Right atrium auricular region (tissue), 2 donors: Measurements from ENCODE around the gene KRI1. TPM values are rescaled to one million over a fixed set of nuclear protein-coding genes. Genes with fewer than 3 reads are reported as not detected.
"Not testable (repeated sequence)": the region's sequence is repeated elsewhere in the genome, so short reads cannot be mapped to it uniquely, and the experiment has no call there.

Experiments
- DNase-seq: peaks from one replicate; pipeline ENCODE4 v3.0.0-alpha.2; 2019; ENCODE audit warnings: low spot score
- H3K27ac ChIP-seq, 2 donors: fragments of 200-600 bp; sonication (generic); 1 replicate in 1 of 2; 2 replicates in 1 of 2; pipeline ENCODE4 v1.5.1; 2016 to 2019
- H3K27me3 ChIP-seq, 2 donors: fragments of 200-600 bp; sonication (generic); one replicate each; pipeline versions ENCODE4 v1.5.1 to v1.6.0; 2017 to 2019
- H3K36me3 ChIP-seq: fragments of 200-600 bp; sonication (generic); one replicate; pipeline ENCODE4 v1.5.1; 2016
- H3K4me1 ChIP-seq, 2 donors: fragments of 200-600 bp; sonication (generic); one replicate each; pipeline versions ENCODE4 v1.5.1 to v1.6.0; 2017 to 2019
- H3K4me3 ChIP-seq, 2 donors: fragments of 200-600 bp; sonication (generic); 1 replicate in 1 of 2; 2 replicates in 1 of 2; pipeline ENCODE4 v1.5.1; 2017 to 2019; ENCODE audit warnings: mild to moderate bottlenecking in 1 of 2, moderate library complexity in 1 of 2
- H3K9me3 ChIP-seq, 2 donors: fragments of 200-600 bp; sonication (generic); one replicate each; pipeline ENCODE4 v1.5.1; 2019
- total RNA-seq, 2 donors: library from RNA; depleted of rRNA; stranded (reverse); fragments of >200 nt; gene quantifications; one replicate each; pipeline ENCODE4 v1.1.0, GENCODE V29; 2016
- TF ChIP-seq, protein P1 (sequence below), 2 donors: fragments of 200-600 bp; sonication (generic); IDR thresholded peaks; one replicate each; pipeline ENCODE4 v1.5.1; 2019; ENCODE audit warnings: antibody characterized with exemption in 2 of 2

The KRI1 gene
- total RNA-seq, 2 donors from 2014 or later: 9.6 to 10.3 TPM

DNA sequence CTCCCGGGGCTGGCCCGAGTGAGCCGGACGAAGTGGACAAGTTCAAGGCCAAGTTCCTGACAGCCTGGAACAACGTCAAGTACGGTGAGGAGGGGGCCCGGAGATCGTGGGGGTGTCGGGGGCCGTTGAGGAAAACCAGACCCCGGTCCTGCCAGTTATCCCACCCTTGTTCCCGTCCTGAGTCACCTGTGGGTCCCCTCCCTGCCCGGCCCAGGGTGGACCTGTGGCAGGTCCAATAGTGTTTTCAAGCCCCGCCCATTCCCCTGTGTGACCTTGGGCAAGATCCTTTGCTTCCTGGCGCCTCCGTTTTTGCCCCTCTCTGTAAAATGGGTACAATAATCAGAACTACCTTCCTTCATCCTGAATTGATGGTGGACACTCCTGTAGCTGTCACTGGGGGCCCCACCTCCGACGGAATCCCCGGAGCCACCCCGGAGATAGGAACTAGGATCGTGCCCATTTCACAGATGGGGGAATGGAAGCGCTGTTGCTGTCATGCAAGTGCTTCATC lies 21.5 kb downstream of the KRI1 start:
- peaks cover 0 to 25% of the 10 kb centered on the region in 2 donors for H3K4me1 ChIP-seq
- DNase-seq: no peak
- no peaks in the 10 kb centered on the region for H3K9me3 ChIP-seq
- H3K27ac ChIP-seq: peak overlapping the region; percentile 88 to 94
- peaks cover 16% of the 10 kb centered on the region for H3K36me3 ChIP-seq
- H3K4me3 ChIP-seq: peak overlapping the region; percentile 82 to 100
- no peaks in the 10 kb centered on the region for H3K27me3 ChIP-seq
- TF ChIP-seq, protein P1, sequence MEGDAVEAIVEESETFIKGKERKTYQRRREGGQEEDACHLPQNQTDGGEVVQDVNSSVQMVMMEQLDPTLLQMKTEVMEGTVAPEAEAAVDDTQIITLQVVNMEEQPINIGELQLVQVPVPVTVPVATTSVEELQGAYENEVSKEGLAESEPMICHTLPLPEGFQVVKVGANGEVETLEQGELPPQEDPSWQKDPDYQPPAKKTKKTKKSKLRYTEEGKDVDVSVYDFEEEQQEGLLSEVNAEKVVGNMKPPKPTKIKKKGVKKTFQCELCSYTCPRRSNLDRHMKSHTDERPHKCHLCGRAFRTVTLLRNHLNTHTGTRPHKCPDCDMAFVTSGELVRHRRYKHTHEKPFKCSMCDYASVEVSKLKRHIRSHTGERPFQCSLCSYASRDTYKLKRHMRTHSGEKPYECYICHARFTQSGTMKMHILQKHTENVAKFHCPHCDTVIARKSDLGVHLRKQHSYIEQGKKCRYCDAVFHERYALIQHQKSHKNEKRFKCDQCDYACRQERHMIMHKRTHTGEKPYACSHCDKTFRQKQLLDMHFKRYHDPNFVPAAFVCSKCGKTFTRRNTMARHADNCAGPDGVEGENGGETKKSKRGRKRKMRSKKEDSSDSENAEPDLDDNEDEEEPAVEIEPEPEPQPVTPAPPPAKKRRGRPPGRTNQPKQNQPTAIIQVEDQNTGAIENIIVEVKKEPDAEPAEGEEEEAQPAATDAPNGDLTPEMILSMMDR (IDR thresholded peaks at IDR 0.05): no peak

DNA sequence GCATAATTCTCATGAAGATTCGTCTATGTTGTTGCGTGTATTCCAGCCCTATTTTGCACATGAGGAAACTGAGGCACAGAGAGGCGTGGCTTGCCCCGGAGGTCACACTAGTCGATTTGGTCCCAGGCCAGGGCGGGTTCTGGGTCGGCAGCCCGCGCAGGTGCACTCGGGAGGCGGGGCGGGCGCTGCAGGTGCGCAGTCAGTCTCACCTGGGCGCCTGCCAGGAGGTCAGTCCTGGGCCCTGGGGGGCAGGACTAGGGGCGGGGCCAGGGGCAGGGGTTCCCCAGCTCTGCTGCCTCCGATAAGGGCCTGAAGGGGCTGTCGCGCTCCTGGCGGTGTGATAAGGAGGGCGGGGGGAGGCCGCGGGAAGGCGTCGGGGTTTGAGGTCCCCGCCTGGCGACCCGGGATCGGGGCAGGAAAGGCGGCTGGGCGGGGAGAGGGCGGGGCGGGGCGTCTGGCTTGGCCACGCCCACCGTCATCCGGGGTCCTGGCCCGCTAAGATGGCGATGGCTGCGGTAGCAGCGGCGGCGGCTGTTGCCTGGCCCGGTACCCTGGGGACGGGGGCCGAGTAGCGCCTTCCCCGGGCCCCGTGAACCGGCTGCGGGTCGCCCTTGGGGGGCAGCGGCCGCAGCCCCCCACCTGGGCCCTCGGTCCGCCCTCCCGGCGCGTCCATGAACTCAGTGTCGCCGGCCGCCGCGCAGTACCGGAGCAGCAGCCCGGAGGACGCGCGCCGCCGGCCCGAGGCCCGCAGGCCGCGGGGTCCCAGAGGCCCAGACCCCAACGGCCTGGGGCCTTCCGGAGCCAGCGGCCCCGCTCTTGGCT lies 22.2 kb downstream of the KRI1 start, which contains the start of gene ATG4D:
Gene ATG4D, plus strand, starts transcription at position 485 of the 822 bp plus-strand sequence. Its CDS starts 187 bp downstream, at position 672.
- H3K4me3 ChIP-seq: peak within 1 kb of the TSS; percentile 82 to 100
- peaks cover 0 to 25% of the 10 kb centered on the region in 2 donors for H3K4me1 ChIP-seq
- no peak for DNase-seq
- peaks cover 11% of the 10 kb centered on the region for H3K36me3 ChIP-seq
- no peaks in the 10 kb centered on the region for H3K9me3 ChIP-seq
- no peaks in the 10 kb centered on the region for H3K27me3 ChIP-seq
- H3K27ac ChIP-seq: peak within 1 kb of the TSS; percentile 88 to 94
- TF ChIP-seq, protein P1 (IDR thresholded peaks at IDR 0.05): peak in 1 of 2 donors; percentile 17

DNA sequence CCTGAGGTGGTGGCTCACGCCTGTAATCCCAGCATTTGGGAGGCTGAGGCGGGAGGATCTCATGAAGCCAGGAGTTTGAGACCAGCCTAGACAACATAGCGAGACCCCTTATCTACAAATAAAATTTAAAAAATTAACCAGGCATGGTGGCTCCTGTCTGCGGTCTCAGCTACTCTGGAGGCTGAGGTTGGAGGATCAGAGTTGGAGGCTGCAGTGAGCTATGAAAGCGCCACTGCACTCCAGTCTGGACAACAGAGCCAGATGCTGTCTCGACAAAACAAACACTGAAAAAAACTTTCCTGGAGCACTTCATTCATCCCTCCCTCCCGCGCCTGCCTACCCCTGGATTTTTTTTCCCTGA lies 22.8 kb downstream of the KRI1 start:
- no peak for DNase-seq
- H3K4me1 ChIP-seq: peaks cover 0 to 25% of the 10 kb centered on the region in 2 donors
- no peaks in the 10 kb centered on the region for H3K9me3 ChIP-seq
- peak overlapping the region in 1 of 2 donors; percentile 94 for H3K27ac ChIP-seq
- TF ChIP-seq, protein P1 (IDR thresholded peaks at IDR 0.05): no peak
- H3K27me3 ChIP-seq: no peaks in the 10 kb centered on the region
- peaks cover 11% of the 10 kb centered on the region for H3K36me3 ChIP-seq
- peak overlapping the region in 1 of 2 donors; percentile 100 for H3K4me3 ChIP-seq

DNA sequence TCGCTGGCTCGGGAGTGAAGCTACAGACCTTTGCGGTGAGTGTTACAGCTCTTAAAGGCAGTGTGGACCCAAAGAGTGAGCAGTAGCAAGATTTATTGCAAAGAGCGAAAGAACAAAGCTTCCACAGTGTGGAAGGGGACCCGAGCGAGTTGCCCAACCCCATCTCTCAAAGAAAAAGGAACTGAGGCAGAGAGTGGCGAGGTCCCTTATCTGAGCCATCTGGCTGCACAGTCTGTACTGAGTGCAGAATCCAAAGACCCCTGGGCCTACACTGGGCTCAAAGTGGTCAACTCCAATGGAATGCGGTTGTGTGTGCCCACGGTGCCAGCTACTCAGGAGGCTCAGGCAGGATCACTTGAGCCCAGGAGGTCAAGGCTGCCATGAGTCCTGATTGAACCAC lies 26.8 kb downstream of the KRI1 start:
- not testable (repeated sequence) for DNase-seq, H3K4me3 ChIP-seq, H3K9me3 ChIP-seq, H3K4me1 ChIP-seq, H3K27me3 ChIP-seq, H3K36me3 ChIP-seq, H3K27ac ChIP-seq

DNA sequence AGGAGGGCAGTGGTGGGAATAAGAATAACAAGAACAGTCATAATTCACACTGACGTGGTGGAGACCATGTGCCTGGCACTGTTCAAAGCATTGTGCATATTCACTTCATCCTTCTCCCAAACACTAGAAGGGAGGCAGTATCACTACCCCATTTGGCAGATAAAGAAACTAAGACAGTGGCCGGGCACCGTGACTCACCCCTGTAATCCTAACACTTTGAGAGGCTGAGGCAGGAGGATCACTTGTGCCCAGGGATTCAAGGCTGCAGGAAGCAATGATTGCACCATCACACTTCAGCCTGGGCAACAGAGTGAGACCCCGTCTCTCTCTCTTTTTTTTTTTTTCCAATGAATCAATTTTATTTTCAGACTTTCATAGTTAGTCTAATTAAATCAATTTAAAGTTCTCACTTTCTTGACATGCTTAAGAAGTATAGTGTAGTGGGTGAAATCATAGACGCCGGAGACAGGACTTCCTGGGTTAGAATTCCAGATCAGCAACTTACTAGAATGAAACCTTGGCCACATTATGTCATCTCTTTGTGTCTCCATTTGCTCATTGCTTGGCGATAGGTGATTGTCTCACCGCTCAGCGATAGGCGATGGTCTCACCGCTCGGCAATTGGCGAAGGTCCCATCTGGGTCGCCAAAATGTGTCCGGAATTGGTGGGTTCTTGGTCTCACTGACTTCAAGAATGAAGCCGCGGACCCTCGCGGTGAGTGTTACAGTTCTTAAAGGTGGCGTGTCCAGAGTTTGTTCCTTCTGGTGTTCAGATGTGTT lies 27.4 kb downstream of the KRI1 start:
- no peak for DNase-seq
- no peak overlapping the region for H3K4me3 ChIP-seq
- TF ChIP-seq, protein P1 (IDR thresholded peaks at IDR 0.05): no peak

DNA sequence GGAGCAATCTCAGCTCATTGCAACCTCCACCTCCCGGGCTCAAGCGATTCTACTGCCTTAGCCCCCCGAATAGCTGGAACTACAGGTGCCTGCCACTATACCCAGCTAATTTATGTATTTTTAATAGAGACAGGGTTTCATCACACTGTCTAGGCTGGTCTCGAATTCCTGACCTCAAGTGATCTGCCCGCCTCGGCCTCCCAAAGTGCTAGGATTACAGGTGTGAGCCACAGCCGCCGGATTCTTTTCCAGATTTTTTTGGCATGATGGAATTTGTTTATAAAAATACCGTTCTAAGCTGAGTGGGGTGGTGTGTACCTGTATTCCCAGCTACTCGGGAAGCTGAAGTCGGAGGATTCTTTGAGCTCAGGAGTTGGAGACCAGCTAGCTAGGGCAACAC lies 28.1 kb downstream of the KRI1 start:
- TF ChIP-seq, protein P1 (IDR thresholded peaks at IDR 0.05): no peak
- Histone ChIP-seq H3K36me3 (no peaks in the 10 kb centered on the region), H3K27me3 (no peaks in the 10 kb centered on the region), H3K9me3 (no peaks in the 10 kb centered on the region), H3K27ac (no peak overlapping the region), H3K4me1 (no peaks in the 10 kb centered on the region), H3K4me3 (no peak overlapping the region)
- no peak for DNase-seq

More for the DNA sequence above, 27.4 kb downstream of the KRI1 start:
- Histone ChIP-seq H3K27ac (no peak overlapping the region), H3K36me3 (no peaks in the 10 kb centered on the region), H3K27me3 (no peaks in the 10 kb centered on the region), H3K9me3 (no peaks in the 10 kb centered on the region), H3K4me1 (peaks cover 0 to 4% of the 10 kb centered on the region in 2 donors)
